A673 (cell line): Measurements from ENCODE around the gene CMIP.

Experiments used
- CTCF ChIP-seq: fragments of 300-800, 200-600 bp; sonication (generic); conservative IDR thresholded peaks from 2 replicates; pipeline ENCODE4 v1.5.1; 2017; ENCODE audit warnings: low read depth, mild to moderate bottlenecking, antibody characterized with exemption, low read length, moderate library complexity, mixed read lengths
- EZH2 ChIP-seq: fragments of 200-600 bp; sonication (generic); IDR thresholded peaks from 2 replicates; pipeline ENCODE4 v1.6.1; 2017; ENCODE audit warnings: borderline replicate concordance, low read depth, mild to moderate bottlenecking, mixed read lengths, antibody characterized with exemption, low read length; ENCODE audit not compliant: poor library complexity, severe bottlenecking

- TF ChIP-seq CTCF (no peak), EZH2 (no peak)
Observed at GRCh38 chr16:81442220-81442915, 2.2 kb upstream of the CMIP start.
